Measurements from ENCODE around the gene SIGLEC8. TPM values are rescaled to one million over a fixed set of nuclear protein-coding genes. Genes with fewer than 3 reads are reported as not detected.
"Not testable (repeated sequence)": the region's sequence is repeated elsewhere in the genome, so short reads cannot be mapped to it uniquely, and the experiment has no call there.

SIGLEC8 gene
- total RNA-seq (2014; rRNA removed; shearing (Covaris generic)), result not detected in 2 replicates

DNA sequence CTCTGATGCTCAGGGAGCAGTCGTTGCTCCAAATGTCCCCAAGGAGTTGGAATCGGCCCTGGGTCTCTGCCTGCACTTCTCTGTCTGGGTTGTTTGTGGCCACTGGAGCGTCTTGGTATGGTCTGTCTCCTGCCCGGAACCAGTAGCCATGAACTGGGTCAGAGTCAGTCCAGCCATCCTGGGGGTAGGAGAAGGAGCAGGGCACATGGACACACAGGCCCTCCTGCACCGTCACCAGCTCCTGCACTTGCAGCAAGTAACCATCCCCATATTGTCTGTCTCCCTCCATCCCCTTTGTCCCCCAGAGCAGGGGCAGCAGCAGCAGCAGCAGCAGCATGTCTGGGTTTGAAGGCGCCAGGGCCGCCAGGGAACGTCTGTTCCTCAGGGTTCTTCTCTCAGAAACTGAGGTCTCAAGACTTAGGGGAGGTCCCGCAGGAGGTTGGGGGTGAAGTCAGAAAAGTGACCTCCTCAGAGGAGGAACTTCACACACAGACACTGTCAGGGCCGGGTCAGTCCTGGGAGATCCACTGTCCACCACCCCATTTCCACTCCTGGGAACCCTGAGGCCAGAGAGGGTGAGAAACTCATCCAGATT, at the start of gene SIGLEC8:
Gene SIGLEC8, minus strand, starts transcription at position 404 of the 595 bp plus-strand sequence. Its CDS starts 67 bp downstream, at position 337.
- no peak for DNase-seq (ENCODE audit: low read depth)

GRCh38 chr19:51507640-51508058, 49.4 kb upstream of the SIGLEC8 start:
- DNase-seq (ENCODE audit: low read depth), result no peak

- no peak for DNase-seq (ENCODE audit: low read depth)
Observed at GRCh38 chr19:51507192-51507591, 48.9 kb upstream of the SIGLEC8 start.

DNA sequence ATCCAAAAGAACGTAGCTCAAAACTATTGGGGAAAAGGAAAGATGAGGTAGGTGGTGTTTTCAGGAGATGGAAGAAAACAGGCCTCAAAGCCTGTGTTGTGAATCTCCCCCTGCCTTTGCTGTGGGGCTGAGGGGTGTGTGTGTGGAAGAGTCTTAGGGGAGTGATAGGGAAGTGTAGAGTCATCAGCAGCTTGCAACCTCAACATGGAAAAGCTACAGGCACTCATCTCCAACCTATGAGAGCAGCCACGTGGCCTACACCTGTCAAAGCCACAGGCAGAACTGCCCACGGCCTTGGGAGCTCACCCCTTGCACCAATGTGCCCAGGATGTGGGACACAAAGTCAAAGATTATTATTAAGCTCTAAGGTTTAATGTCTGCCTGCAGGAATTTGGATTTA, 47.6 kb upstream of the SIGLEC8 start:
- no peak for DNase-seq (ENCODE audit: low read depth)

- DNase-seq (ENCODE audit: low read depth), result no peak
Observed at GRCh38 chr19:51503896-51504295, 45.6 kb upstream of the SIGLEC8 start.

DNA sequence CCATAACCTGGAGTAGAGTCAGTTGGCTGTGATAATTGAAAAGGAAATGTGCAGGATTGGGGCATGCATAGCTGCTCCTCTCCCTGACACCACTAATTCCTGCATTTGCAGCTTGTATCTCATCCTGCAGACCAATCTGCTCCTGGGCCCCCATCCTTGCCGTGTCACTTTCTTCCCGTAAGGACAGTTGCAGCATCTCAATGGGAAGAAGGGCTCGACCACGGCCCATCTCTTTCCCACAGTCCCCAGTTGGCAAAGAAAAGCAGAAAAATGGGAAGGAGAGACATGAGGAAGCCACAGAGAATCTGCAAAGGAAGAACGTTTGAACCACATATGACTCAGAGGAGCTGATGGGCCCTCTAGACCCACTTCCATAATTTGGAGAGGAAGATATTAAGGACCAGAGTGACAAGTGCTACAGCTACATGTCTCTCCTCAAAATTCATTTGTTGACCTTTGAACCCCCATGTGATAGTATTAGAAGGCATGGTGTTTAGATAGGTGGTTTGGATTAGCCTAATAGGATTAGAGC, 45.1 kb upstream of the SIGLEC8 start:
- no peak for DNase-seq (ENCODE audit: low read depth)

GRCh38 chr19:51501594-51502263, 43.5 kb upstream of the SIGLEC8 start, which contains the start of gene SIGLEC12:
Gene SIGLEC12 (minus strand): TSS chr19:51501800. CDS start chr19:51501733, 67 bp downstream.
- no peak for DNase-seq (ENCODE audit: low read depth)

- not testable (repeated sequence) for DNase-seq (ENCODE audit: low read depth)
Observed at GRCh38 chr19:51500931-51501330, 42.7 kb upstream of the SIGLEC8 start.

- DNase-seq (ENCODE audit: low read depth), result no peak
Observed at GRCh38 chr19:51497666-51498065, 39.4 kb upstream of the SIGLEC8 start.

- no peak for DNase-seq (ENCODE audit: low read depth)
Observed at GRCh38 chr19:51493776-51494175, 35.5 kb upstream of the SIGLEC8 start.

- DNase-seq (ENCODE audit: low read depth), result no peak
Observed at GRCh38 chr19:51491586-51491985, 33.3 kb upstream of the SIGLEC8 start.

DNA sequence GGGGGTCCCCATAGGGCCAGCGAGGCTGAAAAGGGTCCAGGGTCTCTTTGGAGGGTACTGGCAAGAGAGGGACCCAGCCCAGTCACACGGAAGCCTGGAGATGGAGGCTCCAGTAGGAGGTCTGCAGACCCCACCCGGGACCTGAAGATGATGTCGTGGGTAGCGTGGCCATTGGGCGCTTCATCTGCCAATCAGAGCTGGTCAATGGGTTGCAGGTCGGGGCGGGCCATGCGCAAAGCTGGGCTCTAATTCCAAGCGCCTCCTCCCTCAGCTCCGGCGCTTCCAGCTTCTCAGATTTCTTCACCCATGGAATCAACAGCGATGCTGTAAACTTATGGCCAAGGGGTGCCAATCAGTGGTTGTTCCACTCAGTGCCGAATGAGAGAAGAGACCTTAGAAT, 32.4 kb upstream of the SIGLEC8 start:
- DNase-seq (ENCODE audit: low read depth), result no peak

GRCh38 chr19:51489113-51489512, 30.9 kb upstream of the SIGLEC8 start:
- DNase-seq (ENCODE audit: low read depth), result no peak

DNA sequence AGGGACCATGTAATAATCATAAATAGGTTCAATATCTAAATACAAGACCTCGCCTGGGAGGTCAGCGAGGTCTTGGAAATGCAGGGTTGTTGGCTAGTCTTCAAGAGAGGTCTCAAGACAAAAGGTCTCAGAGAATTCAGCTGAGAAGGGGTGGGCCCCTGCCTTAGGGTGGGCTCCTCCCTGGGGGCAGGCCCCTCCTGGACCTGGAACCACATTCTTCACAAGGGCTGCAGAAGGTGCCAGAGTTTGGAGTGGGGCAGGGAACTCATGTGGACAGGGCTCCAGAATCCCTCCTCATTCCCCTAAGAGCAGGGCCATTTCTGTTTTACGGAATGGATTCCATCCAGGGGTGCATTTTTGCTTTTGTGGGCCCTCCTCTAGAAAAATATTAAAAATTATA, 30.2 kb upstream of the SIGLEC8 start:
- no peak for DNase-seq (ENCODE audit: low read depth)

- DNase-seq (ENCODE audit: low read depth), result no peak
Observed at GRCh38 chr19:51485960-51486660, 27.9 kb upstream of the SIGLEC8 start.

GRCh38 chr19:51480590-51480989, 22.3 kb upstream of the SIGLEC8 start:
- DNase-seq (ENCODE audit: low read depth), result peak; percentile 43

DNA sequence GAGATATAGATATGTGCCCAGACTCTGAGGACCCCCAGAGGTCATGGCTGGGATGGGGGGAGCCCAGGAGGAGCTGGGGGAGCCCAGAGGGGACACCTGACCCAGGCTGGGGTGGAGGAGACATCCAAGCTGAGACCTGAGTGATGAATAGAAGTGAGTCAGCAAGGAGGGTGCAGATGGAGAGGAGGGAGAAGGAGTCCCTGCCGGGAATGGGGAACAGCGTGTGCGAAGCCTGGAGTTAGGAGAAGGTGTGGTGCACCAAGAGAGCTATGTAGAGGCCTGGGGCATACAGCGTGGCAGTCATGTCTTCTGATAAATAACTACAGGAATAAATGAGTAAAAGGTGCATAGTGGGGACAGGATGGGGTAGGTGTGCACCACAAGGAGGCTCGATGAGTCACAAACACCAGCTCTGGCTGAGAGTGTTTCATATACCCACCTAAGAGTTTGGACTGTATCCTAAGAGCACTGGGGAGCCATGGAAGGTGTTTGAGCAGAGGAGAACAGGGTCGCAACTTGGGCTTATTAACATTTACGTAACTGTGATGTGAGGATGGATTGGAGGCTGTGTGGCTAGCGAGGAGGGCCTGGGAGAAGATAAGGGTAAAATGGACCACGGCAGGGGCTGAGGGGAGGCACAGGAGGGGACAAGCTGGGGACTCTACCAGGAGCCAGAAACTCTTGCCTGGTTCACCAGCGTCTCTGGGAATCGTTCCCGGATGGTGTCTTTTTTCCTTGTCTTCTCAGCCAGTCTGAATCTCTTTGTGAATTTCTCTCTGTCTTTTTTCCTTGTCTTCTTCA, 21.5 kb upstream of the SIGLEC8 start:
- DNase-seq (ENCODE audit: low read depth), result no peak

DNA sequence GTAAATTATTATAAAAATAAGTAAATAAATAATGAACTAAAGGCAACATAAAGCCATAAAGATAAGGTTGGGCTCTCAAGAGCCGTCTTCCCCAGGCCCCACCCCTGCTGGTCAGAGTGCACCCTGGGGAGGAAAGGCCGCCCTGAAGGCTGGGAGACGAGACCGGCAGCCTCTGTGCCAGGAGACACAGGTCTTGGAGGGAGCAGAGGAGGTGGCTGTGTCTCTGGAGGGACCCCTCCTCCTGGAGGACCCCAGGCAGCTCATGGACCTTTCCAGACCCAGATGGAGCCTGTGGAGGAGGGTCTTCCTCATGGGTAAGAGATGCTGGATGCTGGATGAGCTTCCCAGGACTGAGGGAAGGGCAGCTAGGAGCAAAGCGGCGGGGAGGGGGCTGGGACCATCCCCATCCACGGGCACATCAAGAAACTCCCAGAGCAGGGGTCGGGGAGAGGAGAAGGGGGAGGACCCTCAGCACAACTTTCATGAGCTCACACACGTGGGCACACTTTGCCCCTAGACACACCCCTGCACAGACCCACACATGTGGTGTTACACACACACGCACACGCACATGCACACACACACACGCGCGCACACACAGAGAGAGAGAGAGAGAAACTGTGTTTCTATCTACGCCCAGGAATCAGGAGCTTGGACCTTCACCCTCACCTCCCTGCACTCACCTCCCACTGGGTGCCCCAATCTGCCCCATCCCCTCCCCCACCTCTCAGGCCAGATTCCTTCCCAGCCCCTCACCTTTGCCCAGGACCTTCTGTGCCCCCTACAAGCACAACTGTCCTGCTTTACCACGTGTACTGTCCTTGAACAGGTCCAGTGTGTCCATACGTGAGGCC, 20.4 kb upstream of the SIGLEC8 start, which contains the start of gene CEACAM18:
Gene CEACAM18, plus strand, starts transcription at position 159 of the 854 bp plus-strand sequence.
- no peak for DNase-seq (ENCODE audit: low read depth)

- no peak for DNase-seq (ENCODE audit: low read depth)
Observed at GRCh38 chr19:51477344-51477743, 19.1 kb upstream of the SIGLEC8 start.

GRCh38 chr19:51476164-51476563, 17.9 kb upstream of the SIGLEC8 start:
- DNase-seq (ENCODE audit: low read depth), result no peak

All from RPMI7951 (cell line).